GF-D8 (cell line): ENCODE measurements around the gene NHERF1.

Experiments
- DNase-seq: peaks from one replicate; lab custom pipeline; 2025; lab: John Stamatoyannopoulos, UW

Gene NHERF1

GRCh38 chr17:74749279-74750038, 1.0 kb downstream of the NHERF1 start:
- no peak for DNase-seq

GRCh38 chr17:74750039-74750326, 1.6 kb downstream of the NHERF1 start:
- DNase-seq: no peak

- DNase-seq: no peak
Measured at GRCh38 chr17:74750327-74751069, 2.1 kb downstream of the NHERF1 start.

- no peak for DNase-seq
Measured at GRCh38 chr17:74752415-74752814, 4.0 kb downstream of the NHERF1 start.

GRCh38 chr17:74752822-74753401, 4.5 kb downstream of the NHERF1 start:
- no peak for DNase-seq

- no peak for DNase-seq
Measured at GRCh38 chr17:74754832-74755231, 6.4 kb downstream of the NHERF1 start.

GRCh38 chr17:74755533-74755932, 7.1 kb downstream of the NHERF1 start:
- DNase-seq: no peak

GRCh38 chr17:74756891-74757290, 8.5 kb downstream of the NHERF1 start:
- no peak for DNase-seq

GRCh38 chr17:74757502-74757901, 9.1 kb downstream of the NHERF1 start:
- DNase-seq: no peak

GRCh38 chr17:74757931-74758847, 9.8 kb downstream of the NHERF1 start:
- no peak for DNase-seq

GRCh38 chr17:74758848-74759168, 10.4 kb downstream of the NHERF1 start:
- peak; percentile 52 for DNase-seq

GRCh38 chr17:74759243-74759801, 10.9 kb downstream of the NHERF1 start:
- DNase-seq: peak; percentile 85

- DNase-seq: no peak
Measured at GRCh38 chr17:74759941-74760340, 11.5 kb downstream of the NHERF1 start.

- DNase-seq: no peak
Measured at GRCh38 chr17:74760404-74761105, 12.1 kb downstream of the NHERF1 start.

- DNase-seq: no peak
Measured at GRCh38 chr17:74761419-74761818, 13.0 kb downstream of the NHERF1 start.

GRCh38 chr17:74761931-74762330, 13.5 kb downstream of the NHERF1 start:
- no peak for DNase-seq

GRCh38 chr17:74763565-74764387, 15.3 kb downstream of the NHERF1 start:
- DNase-seq: no peak

- DNase-seq: no peak
Measured at GRCh38 chr17:74764751-74765286, 16.4 kb downstream of the NHERF1 start.

GRCh38 chr17:74766413-74766812, 18.0 kb downstream of the NHERF1 start:
- no peak for DNase-seq

- no peak for DNase-seq
Measured at GRCh38 chr17:74767111-74767516, 18.7 kb downstream of the NHERF1 start.
